Measurements from ENCODE around the gene TMEFF2. TPM values are rescaled to one million over a fixed set of nuclear protein-coding genes. Genes with fewer than 3 reads are reported as not detected.

Gene TMEFF2
- total and polyA plus RNA-seq, 2 of the 8 experiments (the other 6 are each of a cell fraction or from before 2014, with no cell fraction given), result 0.91 to 3.7 TPM

DNA sequence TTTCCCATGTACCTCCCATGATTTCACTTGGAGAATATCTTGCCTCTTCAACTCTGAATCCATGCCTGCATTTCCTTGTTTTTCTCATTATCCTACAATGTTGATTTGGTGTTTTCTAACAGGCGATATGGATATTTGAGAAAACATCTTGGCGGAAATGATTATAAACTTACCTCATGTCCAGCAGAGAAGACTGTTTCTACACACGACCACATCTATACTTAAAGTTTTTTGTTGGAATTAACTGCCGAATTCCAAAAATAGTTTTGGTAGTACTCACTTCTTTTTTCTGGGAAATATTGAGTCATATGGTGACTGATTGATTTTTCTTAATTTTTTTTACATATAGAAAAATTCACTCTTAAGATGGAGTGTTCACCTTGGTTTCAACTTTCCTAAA, 41.4 kb upstream of the TMEFF2 start (continued):
- TF ChIP-seq EZH2 (IDR thresholded peaks at IDR 0.05; ENCODE audit: low read depth, low read length, severe bottlenecking), result no peak
- TF ChIP-seq GABPA (IDR thresholded peaks at IDR 0.05; ENCODE audit: borderline replicate concordance, insufficient read depth, low read length), result no peak

All from H1 (cell line).